ENCODE results near the gene POLR1A.

POLR1A gene

DNA sequence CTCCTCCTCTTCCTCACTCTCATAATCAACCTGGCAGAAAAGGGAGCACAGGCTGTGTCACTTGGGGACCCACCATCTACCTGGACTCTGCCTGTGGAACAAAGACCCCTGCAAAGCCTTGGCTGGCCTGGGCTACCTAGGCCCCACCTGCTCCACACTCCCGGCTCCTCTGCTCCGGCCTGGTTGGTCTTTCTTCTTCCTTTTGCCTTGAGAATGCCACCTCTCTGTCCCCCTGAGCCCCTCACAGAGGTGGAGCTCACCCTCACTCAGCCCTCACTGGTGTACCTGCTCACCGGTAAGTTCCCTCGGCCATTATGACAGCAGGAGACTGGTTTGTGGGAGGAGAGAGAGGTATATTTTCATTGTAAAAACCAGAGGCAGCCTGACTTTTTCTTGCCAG is 74.1 kb downstream of the POLR1A start:
- TF ChIP-seq, protein P1, sequence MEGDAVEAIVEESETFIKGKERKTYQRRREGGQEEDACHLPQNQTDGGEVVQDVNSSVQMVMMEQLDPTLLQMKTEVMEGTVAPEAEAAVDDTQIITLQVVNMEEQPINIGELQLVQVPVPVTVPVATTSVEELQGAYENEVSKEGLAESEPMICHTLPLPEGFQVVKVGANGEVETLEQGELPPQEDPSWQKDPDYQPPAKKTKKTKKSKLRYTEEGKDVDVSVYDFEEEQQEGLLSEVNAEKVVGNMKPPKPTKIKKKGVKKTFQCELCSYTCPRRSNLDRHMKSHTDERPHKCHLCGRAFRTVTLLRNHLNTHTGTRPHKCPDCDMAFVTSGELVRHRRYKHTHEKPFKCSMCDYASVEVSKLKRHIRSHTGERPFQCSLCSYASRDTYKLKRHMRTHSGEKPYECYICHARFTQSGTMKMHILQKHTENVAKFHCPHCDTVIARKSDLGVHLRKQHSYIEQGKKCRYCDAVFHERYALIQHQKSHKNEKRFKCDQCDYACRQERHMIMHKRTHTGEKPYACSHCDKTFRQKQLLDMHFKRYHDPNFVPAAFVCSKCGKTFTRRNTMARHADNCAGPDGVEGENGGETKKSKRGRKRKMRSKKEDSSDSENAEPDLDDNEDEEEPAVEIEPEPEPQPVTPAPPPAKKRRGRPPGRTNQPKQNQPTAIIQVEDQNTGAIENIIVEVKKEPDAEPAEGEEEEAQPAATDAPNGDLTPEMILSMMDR (IDR thresholded peaks at IDR 0.05; ENCODE audit: low read depth, low read length, missing control alignments), result no peak
- no peak overlapping the region for H3K4me3 ChIP-seq (replicated peaks; ENCODE audit: low read depth, low read length)
- no peak for DNase-seq (ENCODE audit: extremely low read depth, low read depth)

GRCh38 chr2:86031151-86031550 is 74.5 kb downstream of the POLR1A start:
- no peak for DNase-seq (ENCODE audit: extremely low read depth, low read depth)
- H3K4me3 ChIP-seq (replicated peaks; ENCODE audit: low read depth, low read length), result no peak overlapping the region
- TF ChIP-seq, protein P1 (IDR thresholded peaks at IDR 0.05; ENCODE audit: low read depth, low read length, missing control alignments), result no peak

DNA sequence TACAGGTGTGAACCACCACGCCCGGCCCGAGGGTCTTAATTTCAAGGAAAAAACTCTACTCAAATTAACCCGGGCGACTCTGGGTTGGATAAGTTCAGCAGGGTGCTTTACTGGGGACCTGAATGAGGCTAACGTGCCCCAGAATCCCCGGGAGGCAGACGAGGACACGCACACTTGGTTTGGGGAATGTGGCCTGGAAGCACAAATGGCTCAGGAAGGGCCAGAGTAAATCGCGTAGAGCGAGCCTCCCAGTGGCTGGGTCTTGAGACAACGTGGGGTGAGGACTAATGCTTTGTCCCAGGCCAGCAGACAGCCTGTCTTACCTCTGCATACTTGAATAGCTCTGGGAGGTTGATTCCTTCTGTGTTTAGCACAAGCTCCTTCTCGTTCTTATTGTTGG is 75.8 kb downstream of the POLR1A start:
- TF ChIP-seq, protein P1 (IDR thresholded peaks at IDR 0.05; ENCODE audit: low read depth, low read length, missing control alignments), result no peak
- DNase-seq (ENCODE audit: extremely low read depth, low read depth), result no peak
- no peak overlapping the region for H3K4me3 ChIP-seq (replicated peaks; ENCODE audit: low read depth, low read length)

DNA sequence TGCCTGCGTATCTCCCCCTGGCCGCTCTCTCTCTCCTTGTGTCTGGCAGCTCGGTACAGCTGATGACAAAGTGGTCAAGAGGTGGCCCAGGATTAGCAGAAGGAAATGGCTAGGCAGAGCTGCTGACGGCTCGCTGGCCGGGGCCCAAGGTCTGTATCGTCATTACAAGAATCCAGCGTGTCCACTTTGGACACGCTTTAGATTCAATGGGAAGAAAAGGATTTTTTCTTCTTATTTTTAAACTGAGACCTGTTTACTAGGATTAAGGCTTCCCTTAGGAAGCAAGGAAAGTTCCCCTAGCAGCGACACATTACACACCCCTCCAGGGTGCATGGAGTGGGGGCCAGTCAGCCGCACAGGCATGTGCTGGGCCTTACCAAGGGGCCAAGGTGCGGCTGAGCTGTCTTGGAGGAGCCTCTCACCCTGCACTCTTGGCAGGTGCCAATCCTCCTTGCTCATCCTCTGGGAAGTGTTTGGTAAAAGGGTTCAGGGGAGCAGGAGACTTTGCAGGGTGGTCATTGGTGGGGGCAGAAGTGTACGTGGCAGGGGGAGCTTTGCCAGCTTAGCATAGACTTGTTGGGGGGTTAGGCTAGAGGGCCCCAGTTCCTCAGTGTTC is 76.8 kb downstream of the POLR1A start:
- TF ChIP-seq, protein P1 (IDR thresholded peaks at IDR 0.05; ENCODE audit: low read depth, low read length, missing control alignments), result no peak
- DNase-seq (ENCODE audit: extremely low read depth, low read depth), result no peak

DNA sequence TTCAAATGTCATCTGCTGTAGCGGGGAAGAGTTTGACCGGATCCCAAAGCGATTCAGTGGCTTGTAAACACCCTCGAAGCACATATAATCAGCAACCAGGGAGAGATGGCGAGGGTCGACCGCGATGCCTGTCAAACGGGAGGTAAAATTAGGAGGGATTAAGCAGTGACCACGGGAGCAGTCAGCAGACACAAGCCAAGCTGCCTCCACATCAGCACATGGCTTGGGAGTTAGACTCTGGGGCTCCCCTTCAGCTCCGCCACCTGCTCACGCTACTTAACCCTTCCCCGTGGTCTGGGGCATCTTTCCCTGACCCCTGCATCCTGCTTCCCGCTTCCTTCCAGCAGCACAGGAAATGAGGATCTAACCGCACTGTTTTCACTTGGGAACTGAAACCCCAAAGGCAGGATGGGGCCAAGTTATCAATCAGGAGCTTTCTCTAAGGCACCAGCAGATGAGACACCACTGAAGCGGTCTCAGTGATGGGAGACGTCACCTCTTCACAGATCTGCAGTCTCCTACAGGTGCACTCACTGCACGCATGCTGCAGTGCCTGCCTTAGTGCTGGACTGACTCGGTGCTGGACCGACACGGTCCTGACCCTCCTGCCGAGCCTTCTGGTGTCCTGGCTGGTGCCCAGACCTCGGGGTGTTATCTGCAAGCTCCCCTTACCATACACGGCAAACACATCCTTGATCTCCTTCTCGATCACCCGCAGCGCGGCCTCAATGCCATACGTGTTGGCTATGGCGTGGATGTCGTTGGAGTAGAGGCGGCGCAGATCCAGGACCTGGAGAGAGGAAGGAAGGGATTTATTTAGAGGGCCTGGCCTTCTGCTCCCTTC is 77.5 kb downstream of the POLR1A start:
- no peak overlapping the region for H3K4me3 ChIP-seq (replicated peaks; ENCODE audit: low read depth, low read length)
- no peak for DNase-seq (ENCODE audit: extremely low read depth, low read depth)
- TF ChIP-seq, protein P1 (IDR thresholded peaks at IDR 0.05; ENCODE audit: low read depth, low read length, missing control alignments), result no peak

More for the DNA sequence above, 76.8 kb downstream of the POLR1A start:
- H3K4me3 ChIP-seq (replicated peaks; ENCODE audit: low read depth, low read length), result no peak overlapping the region

GRCh38 chr2:86027196-86027921 is 78.3 kb downstream of the POLR1A start:
- no peak overlapping the region for H3K4me3 ChIP-seq (replicated peaks; ENCODE audit: low read depth, low read length)
- TF ChIP-seq, protein P1 (IDR thresholded peaks at IDR 0.05; ENCODE audit: low read depth, low read length, missing control alignments), result no peak
- no peak for DNase-seq (ENCODE audit: extremely low read depth, low read depth)

Data from HFF-Myc (cell line).